ENCODE results near the gene NFYC.

DNA sequence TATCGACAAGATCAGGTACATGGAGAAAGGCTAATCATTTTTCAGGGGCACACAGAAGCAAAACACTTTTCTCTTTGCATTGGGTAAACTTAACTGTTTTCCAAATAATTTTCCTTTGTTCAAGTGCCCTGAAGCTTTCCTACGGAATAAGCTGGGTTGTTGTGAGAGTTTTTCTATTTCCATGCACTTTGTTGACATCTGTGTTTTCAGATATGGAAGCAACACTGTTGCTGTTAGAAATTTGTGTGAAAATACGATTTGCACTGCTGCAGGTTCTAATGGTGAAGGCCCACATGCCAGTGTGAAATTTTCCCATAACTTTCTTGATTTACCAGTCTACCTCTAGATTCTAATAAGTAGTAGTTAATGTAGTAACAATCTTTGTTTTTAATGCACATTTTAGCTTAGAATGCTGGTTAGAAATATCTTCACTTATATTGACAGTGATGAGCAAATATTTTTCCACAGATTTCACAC, 18.3 kb downstream of the NFYC start:
- TF ChIP-seq POLR2A (IDR thresholded peaks at IDR 0.05; ENCODE audit: low read depth, low read length) (no peak), PAX5 (IDR thresholded peaks at IDR 0.05; ENCODE audit: insufficient read depth, low read length, severe bottlenecking) (no peak)
